GM21619 (cell line): Measurements from ENCODE around the gene MACO1.
"Not testable (repeated sequence)": the region's sequence is repeated elsewhere in the genome, so short reads cannot be mapped to it uniquely, and the experiment has no call there.

Source experiments
- ATAC-seq: cut with Tn5 transposase; IDR thresholded peaks from one replicate; pipeline ENCODE4 v1.9.1; 2021; ENCODE audit not compliant: unreplicated experiment

Gene MACO1

GRCh38 chr1:25430073-25430966 lies at the start of gene MACO1:
MACO1 (plus strand) TSS chr1:25430897; CDS start chr1:25431099, 202 bp downstream.
- ATAC-seq = peak; percentile 83

- ATAC-seq = not testable (repeated sequence)
Measured at GRCh38 chr1:25382543-25382942, 48.2 kb upstream of the MACO1 start.

- ATAC-seq = not testable (repeated sequence)
Measured at GRCh38 chr1:25383090-25383489, 47.6 kb upstream of the MACO1 start.

GRCh38 chr1:25383875-25384274 lies 46.8 kb upstream of the MACO1 start:
- not testable (repeated sequence) for ATAC-seq

- not testable (repeated sequence) for ATAC-seq
Measured at GRCh38 chr1:25387096-25387495, 43.6 kb upstream of the MACO1 start.

- ATAC-seq = not testable (repeated sequence)
Measured at GRCh38 chr1:25388691-25389090, 42.0 kb upstream of the MACO1 start.

- not testable (repeated sequence) for ATAC-seq
Measured at GRCh38 chr1:25389721-25390120, 41.0 kb upstream of the MACO1 start.

GRCh38 chr1:25392841-25393240 lies 37.9 kb upstream of the MACO1 start:
- no peak for ATAC-seq

- ATAC-seq = not testable (repeated sequence)
Measured at GRCh38 chr1:25397549-25397948, 33.1 kb upstream of the MACO1 start.

- ATAC-seq = not testable (repeated sequence)
Measured at GRCh38 chr1:25398079-25398478, 32.6 kb upstream of the MACO1 start.

GRCh38 chr1:25402947-25403803 lies 27.5 kb upstream of the MACO1 start:
- not testable (repeated sequence) for ATAC-seq

GRCh38 chr1:25405731-25406305 lies 24.9 kb upstream of the MACO1 start:
- ATAC-seq = not testable (repeated sequence)

GRCh38 chr1:25409641-25410427 lies 20.9 kb upstream of the MACO1 start:
- ATAC-seq = not testable (repeated sequence)

- ATAC-seq = not testable (repeated sequence)
Measured at GRCh38 chr1:25412872-25413623, 17.6 kb upstream of the MACO1 start.

- ATAC-seq = not testable (repeated sequence)
Measured at GRCh38 chr1:25414157-25414556, 16.5 kb upstream of the MACO1 start.

- not testable (repeated sequence) for ATAC-seq
Measured at GRCh38 chr1:25414578-25414977, 16.1 kb upstream of the MACO1 start.

- not testable (repeated sequence) for ATAC-seq
Measured at GRCh38 chr1:25417280-25417679, 13.4 kb upstream of the MACO1 start.

GRCh38 chr1:25419339-25419738 lies 11.4 kb upstream of the MACO1 start:
- not testable (repeated sequence) for ATAC-seq

- not testable (repeated sequence) for ATAC-seq
Measured at GRCh38 chr1:25420715-25421114, 10.0 kb upstream of the MACO1 start, which contains the start of gene RHCE. RHCE (minus strand) TSS chr1:25420825; CDS start chr1:25420786, 39 bp downstream.
